Kidney tubule cell (primary cell): Measurements from ENCODE around the gene MED27.

Experiments used
- DNase-seq: peaks from one replicate; pipeline ENCODE4 v3.0.0-alpha.2; 2018; ENCODE audit warnings: low spot score

The MED27 gene

DNA sequence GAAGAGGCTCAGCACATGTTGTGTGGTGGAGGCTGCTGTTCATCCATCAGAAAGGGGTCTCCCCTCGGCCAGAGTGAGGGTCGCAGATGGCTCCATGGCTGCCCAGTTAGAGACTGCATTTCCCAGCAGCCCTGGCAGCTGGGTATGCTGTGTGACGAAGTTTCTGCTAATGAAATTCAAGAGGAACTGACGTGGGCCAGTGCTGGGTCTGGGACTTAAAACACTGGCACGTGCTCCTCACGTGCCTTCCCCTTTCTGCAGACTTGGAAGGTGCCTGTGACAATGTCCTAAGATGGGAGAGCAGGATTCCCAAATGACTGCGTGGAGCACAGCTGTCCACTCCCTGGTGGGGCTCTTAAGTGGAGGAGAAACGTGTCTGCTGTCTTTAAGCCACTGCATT, 225.3 kb downstream of the MED27 start:
- no peak for DNase-seq

DNA sequence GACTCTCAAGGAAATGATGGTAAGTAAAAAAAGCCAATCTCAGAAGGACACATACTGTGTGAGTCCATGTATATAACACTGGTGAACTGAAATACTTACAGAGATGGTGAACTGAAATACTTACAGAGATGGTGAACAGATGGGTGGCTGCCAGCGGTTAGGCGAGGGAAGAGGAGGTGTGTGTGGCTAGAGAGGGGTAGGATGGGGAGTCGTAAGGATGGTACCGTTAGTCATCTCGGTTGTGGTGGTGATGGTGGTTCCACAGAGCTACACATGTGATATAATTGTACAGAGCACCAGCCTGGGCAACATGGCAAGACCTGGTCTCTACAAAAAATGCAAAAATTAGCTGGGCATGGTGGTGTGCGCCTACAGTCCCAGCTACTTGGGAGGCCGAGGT, 226.2 kb downstream of the MED27 start:
- DNase-seq: no peak

DNA sequence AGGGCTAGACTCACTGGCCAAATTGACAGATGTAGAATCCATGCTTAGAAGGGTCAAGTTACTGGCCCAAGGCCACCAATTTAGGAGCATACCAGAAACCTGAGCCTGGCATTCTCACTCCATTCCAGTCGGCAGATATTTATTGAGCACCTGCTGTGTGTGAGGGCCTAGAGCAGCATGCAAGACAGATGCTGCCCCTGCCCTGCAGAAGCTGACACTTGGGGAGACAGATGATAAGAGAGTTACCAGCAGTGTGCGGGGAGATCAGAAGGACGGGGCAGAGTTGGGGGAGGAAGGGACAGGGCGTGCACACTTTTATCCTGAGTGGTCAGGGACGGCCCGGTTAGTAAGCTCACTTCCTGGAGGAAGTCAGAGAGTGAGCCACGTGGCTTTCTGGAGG, 228.3 kb downstream of the MED27 start:
- no peak for DNase-seq

DNA sequence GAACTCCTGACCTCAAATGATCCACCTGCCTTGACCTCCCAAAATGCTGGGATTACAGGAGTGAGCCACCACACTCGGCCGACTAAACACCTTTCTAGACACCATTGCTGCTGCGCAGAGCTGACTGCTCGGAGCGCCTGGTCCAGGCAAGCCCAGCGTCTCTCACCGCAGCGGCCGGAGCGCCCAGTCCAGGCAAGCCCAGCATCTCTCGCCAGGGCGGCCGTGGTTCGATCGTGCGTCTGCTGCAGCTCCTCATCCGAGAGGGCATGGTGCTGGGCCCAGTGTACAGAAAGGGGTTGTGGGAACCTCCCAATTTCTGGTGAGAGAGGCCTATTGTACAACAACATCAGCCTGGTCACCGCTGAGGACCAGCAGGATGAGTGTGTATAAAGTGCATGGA, 230.3 kb downstream of the MED27 start:
- DNase-seq: no peak

DNA sequence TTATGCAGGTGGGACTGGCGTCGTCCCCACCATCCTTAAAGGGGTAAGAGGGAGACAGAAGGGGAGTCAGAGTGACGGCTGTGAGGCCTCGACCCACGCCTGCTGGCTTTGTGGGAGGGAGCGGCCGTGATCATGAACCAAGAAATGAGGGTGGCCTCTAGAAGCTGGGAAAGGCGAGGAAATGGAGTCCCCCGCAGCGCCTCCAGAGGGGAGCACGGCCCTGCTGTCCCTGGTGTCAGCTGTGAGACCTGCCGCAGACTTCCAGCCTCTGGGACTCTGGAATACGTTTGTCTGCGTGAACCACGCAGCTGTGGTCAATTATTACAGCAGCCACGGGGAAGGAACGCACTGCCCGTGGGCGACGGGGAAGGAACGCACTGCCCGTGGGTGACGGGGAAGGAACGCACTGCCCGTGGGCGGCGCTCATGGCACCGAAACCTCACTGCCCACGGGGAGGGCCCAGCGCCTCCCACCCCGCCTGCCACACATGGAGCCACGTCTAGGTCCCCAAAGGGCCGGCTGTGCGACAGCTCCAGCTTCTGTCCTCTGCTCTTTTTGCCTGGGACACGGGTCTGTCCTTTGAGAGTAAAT, 231.0 kb downstream of the MED27 start:
- DNase-seq: no peak

DNA sequence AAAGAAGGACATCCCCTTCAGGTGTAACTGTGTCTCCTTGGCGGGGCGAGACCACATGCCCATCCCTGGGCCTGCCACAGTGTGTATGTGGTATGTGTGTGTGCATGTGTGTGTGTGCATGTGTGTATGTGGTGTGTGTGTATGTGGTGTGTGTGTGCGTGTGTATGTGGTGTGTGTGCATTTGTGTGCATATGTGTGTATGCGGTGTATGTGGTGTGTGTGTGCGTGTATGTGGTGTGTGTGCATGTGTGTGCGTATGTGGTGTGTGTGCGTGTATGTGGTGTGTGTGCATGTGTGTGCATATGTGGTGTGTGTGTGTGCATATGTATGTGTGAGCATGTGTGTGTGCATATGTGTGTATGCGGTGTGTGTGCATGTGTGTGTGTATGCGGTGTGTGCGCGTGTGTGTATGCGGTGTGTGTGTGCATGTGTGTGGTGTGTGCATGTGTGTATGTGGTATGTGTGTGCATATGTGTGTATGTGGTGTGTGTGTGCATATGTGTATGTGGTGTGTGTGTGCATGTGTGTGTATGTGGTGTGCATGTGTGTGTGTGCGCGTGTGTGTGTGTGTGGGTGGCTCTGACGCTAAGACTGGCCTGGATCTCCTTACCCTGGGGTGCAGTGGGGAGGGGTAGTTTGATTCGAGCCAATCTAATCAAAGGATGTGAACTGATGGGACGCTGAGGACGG, 231.9 kb downstream of the MED27 start:
- DNase-seq: no peak

DNA sequence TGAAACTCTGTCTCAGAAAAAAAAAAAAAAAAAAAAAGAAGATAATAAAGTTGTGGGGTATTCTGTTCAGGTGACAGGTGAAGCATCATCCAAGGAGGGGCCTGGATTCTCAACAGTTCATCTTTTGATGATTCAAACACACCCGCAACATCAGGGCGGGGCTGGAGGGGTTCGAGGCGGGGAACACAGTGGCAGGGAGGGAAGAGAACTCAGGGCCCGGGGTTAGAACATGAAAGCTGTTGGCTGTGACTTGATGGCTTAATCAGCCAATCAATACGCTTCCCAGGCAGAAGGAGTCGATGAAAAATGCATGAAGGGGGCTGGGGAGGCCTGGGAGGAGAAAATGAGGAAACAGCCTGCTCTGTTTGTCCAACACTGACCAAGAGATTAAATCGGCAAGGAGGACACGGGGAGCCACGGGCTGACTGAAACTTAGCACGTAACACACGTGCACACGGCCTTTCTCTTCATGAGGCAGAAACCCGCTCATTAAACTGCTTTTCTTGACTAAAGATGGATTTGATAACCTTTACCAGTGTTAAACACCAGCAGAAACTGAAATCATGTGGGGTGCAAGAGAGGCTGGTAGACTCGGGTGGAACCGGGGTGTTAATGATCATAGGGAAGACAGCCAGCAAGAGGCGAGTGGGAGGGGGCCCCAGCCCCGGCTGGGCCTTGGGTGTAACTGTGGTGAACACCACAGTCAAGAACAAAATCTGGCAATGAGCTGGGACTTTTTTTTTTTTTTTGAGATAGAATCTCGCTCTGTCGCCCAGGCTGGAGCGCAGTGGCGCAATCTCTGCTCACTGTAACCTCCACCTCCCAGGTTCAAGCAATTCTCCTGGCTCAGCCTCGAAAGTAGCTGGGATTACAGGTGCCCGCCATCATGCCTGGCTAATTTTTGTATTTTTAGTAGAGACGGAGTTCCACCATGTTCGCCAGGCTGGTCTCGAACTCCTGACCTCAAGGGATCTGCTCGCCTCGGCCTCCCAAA, 234.1 kb downstream of the MED27 start:
- no peak for DNase-seq

DNA sequence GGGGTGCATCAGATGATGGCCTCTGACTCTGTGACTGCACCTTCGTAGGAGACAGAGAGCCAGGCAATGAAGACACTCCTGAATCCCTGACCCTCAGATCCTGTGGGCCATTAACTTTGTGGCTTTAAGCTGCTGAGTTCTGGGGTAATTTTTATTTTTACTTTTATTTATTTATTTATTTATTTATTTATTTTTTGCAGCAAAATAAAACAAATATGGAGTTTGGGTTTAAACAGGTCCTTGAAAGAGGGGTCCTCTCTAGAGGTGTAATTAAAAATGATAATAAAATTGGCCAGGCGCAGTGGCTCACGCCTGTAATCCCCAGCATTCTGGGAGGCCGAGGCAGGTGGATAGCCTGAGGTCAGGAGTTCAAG, 234.9 kb downstream of the MED27 start:
- no peak for DNase-seq

DNA sequence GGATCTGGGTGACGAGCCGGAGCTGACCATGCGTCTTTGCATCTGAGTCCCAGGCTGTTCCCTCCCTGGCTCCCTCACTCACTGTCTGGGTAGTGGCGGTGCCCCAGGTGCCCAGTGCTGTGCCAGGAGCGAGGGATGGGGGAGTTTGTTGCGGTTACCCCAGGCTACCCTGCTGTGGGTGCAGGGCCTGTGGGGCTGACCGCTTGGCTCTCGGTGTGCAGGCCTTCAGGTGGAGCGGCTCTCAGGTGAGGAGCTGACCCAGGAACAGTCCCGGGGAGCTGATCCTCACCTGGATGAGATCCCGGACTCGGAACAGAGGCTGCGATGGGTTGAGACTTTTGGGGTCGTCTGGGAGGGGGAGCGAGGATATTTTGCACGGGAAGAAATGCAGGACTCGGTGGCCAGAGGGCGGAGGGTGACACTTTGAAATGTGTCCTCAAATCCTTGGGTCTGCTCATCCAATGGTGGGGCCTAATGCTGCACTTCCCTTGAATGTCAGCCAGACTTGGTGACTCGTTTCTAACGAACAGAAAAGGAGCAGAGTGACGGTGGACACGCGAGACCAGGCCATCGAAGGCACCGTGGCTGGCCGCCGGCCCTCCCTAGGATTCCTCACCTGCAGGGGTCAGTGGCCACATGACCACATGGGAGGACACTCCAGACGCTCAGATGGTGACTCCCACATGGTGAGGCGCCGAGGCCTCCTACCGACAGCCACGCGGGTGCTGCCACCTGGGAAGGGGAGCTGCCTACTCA, 235.5 kb downstream of the MED27 start:
- no peak for DNase-seq

DNA sequence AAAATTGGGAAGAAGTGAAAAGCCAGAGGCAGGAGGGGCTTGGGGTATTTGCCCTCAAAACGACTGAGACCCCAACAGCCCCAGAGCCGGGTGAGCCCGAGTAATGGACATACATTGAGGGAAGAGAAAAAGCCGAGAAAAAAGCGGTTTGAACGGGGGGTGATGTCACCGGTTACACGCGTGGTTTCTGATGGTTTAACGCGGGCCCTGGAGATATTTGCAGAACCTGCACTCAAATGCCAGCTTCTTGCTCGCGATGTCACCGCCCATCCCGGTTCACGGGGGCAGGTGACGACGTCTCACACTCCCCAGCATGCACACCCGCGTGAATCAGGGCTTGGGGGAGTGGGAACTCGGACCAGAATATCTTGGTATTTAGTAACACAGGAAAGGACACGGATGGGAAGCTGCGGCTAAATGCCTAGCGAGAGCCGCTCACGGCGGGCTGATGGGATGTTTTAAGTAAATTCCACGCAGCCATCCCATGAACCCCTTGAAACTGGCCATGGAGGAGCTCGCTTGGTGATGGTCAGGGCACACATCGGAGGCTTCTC, 237.8 kb downstream of the MED27 start:
- DNase-seq: no peak

DNA sequence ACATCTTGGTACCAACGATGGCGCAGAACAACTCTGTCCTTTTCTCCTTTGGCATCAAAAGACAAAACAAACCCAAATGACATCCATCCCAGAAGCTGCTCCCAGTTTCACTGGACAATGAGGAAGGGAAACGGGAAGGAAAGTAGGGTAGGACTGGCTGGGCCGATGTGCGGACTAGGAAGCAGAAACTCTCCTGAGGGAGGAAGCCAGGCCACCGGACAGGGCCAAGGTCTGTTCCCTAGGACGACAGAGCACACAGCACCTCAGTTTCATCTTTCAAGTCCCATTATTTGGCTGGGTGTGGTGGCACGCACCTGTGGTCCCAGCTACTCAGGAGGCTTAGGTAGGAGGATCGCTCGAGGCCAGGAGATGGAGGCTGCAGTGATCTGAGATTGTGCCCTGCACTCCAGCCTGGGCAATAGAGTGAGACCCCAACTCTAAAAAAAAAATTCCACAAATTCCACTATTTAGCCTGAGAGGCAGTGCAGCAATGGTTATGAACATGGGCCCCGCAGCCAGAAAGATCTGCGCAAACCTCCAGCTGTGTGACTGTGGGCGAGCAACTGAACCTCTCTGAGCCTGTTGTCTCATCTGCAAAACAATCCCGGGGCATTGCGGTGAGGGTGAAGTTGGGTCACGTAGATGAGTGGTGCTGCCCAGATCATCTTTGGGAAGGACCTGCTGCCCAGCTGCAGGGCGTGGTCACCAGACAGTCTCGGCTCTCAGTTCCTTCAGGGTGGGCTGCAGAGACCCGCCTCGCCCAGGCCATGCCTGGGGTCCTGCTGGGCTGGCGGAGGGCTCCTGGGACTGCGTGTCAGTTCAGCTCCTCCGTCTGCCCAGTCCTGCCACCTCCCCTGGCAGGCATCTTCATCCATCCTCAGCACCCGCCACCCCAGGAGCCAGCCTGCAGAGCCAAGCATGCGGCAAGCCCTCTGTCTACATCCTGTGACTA, 238.6 kb downstream of the MED27 start:
- no peak for DNase-seq

DNA sequence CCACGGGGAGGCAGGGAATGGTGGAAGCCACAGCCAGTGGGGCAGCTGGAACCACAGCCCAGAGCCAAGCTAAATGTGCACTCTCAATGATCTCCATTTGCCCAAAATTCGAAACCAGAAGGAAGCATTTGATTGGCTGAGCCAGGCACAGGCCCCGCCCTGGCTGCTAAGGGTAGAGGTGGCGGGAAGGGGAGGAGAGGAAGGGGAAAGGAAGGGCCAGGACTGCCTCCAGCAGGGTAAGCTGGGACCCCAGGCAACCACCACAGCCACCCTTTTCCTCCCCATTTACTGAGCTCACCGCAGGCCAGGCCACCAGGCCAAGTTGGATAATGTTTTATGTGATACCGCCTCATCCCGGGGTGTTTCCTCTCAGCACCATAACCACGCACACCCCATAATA, 239.4 kb downstream of the MED27 start:
- DNase-seq: no peak

DNA sequence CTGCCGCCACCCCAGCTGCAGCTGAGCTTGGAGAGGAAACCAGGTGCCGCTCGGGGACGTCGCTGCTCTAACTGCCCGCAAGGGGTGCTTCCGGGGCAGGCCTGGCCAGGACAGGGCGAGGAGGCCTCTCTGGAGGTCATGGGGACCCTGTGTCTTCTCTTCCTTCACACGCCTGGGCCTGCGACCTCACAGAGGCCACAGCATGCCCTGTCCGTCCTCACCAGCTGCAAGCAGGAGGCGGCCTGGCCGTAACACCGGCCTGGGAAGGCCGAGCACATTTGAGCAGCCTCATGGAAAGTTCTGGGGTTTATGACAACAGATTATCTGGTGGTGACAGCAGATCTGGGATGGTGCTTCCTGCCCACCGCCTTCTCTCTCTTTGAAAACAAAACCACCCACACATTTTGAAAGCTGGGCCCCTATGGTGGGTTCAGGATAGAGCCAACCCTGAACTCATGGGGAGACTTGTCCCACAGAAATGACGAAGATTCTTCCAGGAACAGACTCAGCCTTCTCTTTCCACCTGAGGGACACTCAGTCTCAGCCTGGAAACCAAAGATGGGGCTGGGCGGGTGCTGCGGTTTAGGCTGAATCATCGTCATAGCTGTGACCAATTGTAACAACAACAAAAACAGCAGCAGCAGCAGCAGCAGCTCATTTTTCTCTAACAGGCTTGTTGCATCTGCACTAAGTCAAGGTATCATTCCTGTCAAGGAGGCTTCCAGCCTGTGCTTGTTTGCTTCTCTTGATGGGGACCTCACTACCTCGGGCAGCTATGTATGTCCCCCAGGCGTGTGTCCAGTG, 240.2 kb downstream of the MED27 start:
- peak; percentile 35 for DNase-seq

DNA sequence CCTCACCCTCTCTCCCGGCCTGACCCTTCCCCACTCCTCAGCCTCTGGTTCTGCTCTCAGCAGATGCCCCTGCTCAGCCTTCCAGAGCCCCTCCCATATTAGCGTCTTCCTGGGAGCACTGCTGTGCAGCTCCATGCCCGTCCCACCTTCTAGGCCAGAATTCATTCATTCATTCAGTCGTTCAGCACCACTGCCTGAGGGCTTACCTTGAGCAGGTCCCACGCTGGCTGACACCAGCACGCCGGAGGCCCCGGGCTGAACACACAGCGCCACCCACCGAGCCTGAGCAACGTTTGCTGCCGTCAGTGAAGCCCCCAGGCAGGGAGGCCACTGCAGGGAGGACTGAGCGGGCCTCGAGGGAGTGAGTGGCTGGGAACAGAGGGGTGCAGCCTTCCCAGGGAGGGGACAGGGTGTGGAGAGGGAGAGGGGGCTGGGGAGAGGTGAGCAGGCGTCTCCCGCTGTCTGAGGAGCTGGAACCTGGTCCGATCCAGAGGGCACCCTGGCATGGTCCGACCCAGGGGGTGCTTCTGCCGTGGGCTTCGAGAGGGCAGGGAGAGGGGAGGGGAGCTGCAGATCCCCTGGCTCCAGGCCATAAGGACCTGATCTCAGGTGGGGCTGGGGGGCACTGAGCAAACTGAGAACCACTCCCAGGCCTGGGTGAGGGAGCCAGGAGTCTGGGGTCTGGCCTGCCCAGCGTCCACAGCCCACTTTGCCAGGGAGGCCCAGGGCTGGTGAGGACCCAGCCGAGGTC, 241.0 kb downstream of the MED27 start:
- DNase-seq: no peak

DNA sequence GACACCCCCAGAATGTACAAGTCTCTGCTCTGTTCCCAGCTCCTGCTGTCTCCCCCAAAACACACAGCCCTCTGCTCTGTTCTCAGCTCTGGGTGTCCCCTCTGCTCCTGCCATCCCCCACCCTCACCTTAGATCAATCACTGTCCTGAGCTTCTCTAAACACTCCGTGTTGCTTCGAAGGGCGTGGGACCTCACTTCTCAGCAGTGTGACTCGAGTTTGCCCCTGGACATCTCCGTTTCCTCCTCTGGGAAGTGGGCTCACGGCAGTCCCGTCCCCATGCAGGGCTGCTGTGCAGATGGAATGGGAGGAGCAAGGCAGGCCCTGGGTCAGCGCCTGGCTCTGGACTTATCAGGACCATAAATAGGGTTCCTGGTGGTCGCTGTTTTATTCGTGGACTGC, 241.8 kb downstream of the MED27 start:
- no peak for DNase-seq

DNA sequence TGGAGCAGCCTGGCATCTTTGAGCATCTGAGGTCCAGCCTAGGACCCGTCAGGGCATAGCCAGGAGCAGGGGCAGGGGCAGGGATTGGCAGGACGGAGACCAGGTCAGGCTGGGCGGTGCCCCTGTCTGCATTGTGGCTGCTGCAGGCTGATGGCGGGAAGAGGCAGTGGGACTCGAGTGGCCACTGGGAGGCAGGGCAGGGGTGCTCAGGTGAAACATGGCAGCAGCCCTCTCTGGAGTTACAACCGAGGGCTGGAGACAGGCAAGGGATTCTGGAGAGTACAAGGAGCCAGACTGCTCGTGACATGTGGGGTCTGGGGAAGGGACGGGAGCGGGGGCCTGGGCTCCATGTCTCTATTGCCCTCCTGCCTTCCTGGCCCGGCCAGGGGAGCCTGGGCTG, 242.4 kb downstream of the MED27 start:
- DNase-seq: no peak

DNA sequence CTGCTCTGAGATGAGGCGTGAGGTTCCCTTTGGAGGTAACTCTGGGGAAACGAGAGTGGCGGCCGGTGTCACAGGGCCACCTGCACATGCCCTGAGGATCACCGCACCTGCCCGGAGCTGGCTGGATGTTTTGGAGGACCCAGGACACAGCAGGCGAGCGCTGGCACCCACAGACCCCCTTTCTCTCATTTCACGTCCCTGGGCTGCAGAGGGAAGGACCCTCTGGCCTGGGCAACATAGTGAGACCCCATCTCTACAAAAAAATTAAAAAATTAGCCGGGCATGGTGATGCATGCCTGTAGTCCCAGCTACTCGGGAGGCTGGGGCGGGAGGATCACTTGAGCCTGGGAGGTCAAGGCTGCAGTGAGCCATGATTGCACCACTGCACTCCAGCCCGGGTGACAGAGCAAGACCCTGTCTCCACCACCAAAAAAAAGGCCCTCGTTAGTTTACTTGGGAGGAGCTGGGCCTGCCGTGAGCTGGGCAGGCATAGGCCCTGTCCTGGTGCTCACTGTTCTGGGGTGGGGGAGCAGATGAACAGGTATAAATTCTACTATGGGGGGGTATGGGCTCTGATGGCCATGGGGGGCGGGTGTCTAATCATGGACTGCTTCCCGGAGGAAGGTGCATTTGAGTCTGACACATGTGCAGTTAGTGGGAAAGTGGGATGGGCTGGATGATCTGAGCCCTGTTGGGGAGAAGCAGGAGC, 242.9 kb downstream of the MED27 start:
- DNase-seq: no peak

DNA sequence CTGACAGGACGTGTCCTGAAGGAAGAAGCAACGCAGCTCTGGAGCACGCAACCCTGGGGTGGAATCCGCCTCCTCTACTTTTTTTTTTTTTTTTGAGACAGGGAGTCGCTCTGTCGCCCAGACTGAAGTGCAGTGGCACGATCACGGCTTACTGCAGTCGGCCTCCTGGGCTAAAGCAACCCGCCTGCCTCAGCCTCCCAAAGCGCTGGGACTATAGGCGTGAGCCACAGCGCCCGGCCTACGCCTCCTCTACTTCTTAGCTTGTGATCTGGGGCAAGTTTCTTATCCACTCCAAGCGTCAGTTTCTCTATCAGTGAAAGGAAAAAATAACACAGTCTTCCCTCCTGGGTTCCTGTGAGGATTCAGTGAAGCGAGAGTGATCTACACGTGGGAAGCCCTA, 243.6 kb downstream of the MED27 start:
- no peak for DNase-seq
